ENCODE measurements around the gene COMP.

- TF ChIP-seq MAX (IDR thresholded peaks at IDR 0.05; ENCODE audit: low read depth) (no peak), MXI1 (IDR thresholded peaks at IDR 0.05; ENCODE audit: low read depth, low read length) (no peak), CTCF (IDR thresholded peaks at IDR 0.05) (no peak), EZH2phosphoT487 (IDR thresholded peaks at IDR 0.05; ENCODE audit: borderline replicate concordance, low read depth) (no peak), GATA2 (CRISPR knock-in tag; IDR thresholded peaks at IDR 0.05) (no peak), FOXM1 (IDR thresholded peaks at IDR 0.05; ENCODE audit: low read depth) (no peak), PBX3 (IDR thresholded peaks at IDR 0.05) (no peak), JUND (IDR thresholded peaks at IDR 0.05) (no peak)
Observed at GRCh38 chr19:18793144-18794028, 2.3 kb upstream of the COMP start.

All from SK-N-SH (cell line).